SK-N-SH (cell line): Measurements from ENCODE around the gene RALA.

Experiments used
- CTCF ChIP-seq: fragments of 200-600 bp; sonication (generic); IDR thresholded peaks from 2 replicates; pipeline ENCODE4 v1.6.1; 2017; ENCODE audit warnings: antibody characterized with exemption, mild to moderate bottlenecking, moderate library complexity
- POLR2AphosphoS5 ChIP-seq: IDR thresholded peaks from 2 replicates; pipeline ENCODE4 v1.6.1; 2012; ENCODE audit warnings: low read depth, low read length
- RFX5 ChIP-seq: IDR thresholded peaks from 2 replicates; pipeline ENCODE4 v1.6.1; 2012; ENCODE audit warnings: mild to moderate bottlenecking, improper control_type of control experiment, low read length
- SIN3A ChIP-seq: IDR thresholded peaks from 2 replicates; pipeline ENCODE4 v1.6.1; 2012; ENCODE audit warnings: low read depth, mild to moderate bottlenecking, low read length, moderate library complexity, borderline replicate concordance
- TAF1 ChIP-seq: IDR thresholded peaks from 2 replicates; pipeline ENCODE4 v1.6.1; 2012; ENCODE audit warnings: low read depth, mild to moderate bottlenecking, low read length, moderate library complexity, borderline replicate concordance

- TF ChIP-seq CTCF: no peak
- no peak for TF ChIP-seq RFX5
- TF ChIP-seq TAF1: no peak
- TF ChIP-seq SIN3A: no peak
- no peak for TF ChIP-seq POLR2AphosphoS5
Measured at GRCh38 chr7:39720586-39720985, 97.2 kb downstream of the RALA start.
